Neural progenitor cell (in vitro differentiated cells): ENCODE measurements around the gene NCF4.

ENCODE experiments used
- EZH2 ChIP-seq: fragments of 200-600 bp; sonication (generic); IDR thresholded peaks from 2 replicates; pipeline ENCODE4 v1.6.1; 2017; ENCODE audit warnings: antibody characterized with exemption, mild to moderate bottlenecking, moderate library complexity
- EZH2phosphoT487 ChIP-seq: fragments of 200-600 bp; sonication (generic); IDR thresholded peaks from 2 replicates; pipeline ENCODE4 v1.6.1; 2017; ENCODE audit warnings: antibody characterized with exemption
- TF ChIP-seq, protein P1 (sequence below): fragments of 200-600 bp; sonication (generic); IDR thresholded peaks from 2 replicates; pipeline ENCODE4 v1.5.1; 2017; ENCODE audit warnings: antibody characterized with exemption, mild to moderate bottlenecking

DNA sequence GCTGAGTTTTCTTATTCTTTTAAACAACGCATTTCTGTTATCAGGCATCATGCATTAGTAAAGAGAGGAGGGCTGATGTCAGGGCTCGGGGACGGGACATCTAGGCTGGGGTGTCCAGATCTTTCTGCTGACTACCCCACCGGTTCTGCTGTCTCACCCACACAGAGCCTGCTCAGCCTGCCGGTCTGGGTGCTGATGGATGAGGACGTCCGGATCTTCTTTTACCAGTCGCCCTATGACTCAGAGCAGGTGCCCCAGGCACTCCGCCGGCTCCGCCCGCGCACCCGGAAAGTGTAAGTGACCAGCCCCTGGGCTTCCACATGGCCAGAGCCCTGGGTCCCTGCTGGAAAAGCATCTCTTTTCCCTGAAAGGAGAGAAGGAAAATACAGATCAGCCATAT, 9.4 kb downstream of the NCF4 start:
- TF ChIP-seq EZH2 (no peak), EZH2phosphoT487 (no peak)
- TF ChIP-seq, protein P1, sequence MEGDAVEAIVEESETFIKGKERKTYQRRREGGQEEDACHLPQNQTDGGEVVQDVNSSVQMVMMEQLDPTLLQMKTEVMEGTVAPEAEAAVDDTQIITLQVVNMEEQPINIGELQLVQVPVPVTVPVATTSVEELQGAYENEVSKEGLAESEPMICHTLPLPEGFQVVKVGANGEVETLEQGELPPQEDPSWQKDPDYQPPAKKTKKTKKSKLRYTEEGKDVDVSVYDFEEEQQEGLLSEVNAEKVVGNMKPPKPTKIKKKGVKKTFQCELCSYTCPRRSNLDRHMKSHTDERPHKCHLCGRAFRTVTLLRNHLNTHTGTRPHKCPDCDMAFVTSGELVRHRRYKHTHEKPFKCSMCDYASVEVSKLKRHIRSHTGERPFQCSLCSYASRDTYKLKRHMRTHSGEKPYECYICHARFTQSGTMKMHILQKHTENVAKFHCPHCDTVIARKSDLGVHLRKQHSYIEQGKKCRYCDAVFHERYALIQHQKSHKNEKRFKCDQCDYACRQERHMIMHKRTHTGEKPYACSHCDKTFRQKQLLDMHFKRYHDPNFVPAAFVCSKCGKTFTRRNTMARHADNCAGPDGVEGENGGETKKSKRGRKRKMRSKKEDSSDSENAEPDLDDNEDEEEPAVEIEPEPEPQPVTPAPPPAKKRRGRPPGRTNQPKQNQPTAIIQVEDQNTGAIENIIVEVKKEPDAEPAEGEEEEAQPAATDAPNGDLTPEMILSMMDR = no peak
